GM18909 (cell line): ENCODE data around the gene AFF3.

Source experiments
- ATAC-seq: cut with Tn5 transposase; IDR thresholded peaks from one replicate; pipeline ENCODE4 v1.9.1; 2021; ENCODE audit warnings: mild to moderate bottlenecking; ENCODE audit not compliant: unreplicated experiment, poor library complexity

AFF3 gene

DNA sequence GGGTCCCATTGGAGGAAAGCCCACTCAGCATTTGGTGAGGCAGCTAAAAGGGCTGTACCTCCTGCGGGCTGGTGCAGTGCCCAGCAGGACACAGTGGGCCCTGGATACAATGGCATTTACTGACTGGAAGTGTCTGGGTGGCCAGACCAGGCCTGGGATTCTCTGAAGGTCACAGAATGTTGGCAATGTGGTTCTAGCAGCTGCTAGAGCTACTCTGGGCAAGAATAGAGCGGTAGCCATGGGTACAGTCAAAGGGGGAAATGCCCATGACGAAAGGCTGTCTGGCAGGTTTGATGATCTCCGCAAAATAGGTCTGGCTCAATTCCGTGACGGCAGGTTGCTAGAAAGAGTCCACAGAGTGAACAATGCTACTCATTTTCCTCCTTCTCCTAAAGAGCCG is 241.8 kb downstream of the AFF3 start:
- no peak for ATAC-seq

DNA sequence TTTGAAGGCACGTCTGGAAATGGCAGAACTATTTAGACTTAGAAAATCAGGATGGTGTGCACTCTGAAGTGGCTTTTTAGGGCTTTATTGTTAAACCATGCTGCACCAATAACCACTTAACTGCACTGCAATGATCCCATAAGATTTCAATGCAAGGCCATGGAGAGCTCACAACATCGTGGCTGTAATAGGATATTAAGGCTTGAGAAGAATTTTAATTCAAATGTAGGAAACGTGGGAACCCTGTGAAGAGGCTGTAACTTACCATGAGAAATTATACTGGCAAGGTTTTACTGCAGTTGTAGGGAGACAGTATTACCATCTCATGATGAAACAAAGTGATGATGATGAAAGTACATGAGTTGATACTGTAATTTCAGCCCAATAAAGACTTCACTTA is 242.5 kb downstream of the AFF3 start:
- no peak for ATAC-seq

DNA sequence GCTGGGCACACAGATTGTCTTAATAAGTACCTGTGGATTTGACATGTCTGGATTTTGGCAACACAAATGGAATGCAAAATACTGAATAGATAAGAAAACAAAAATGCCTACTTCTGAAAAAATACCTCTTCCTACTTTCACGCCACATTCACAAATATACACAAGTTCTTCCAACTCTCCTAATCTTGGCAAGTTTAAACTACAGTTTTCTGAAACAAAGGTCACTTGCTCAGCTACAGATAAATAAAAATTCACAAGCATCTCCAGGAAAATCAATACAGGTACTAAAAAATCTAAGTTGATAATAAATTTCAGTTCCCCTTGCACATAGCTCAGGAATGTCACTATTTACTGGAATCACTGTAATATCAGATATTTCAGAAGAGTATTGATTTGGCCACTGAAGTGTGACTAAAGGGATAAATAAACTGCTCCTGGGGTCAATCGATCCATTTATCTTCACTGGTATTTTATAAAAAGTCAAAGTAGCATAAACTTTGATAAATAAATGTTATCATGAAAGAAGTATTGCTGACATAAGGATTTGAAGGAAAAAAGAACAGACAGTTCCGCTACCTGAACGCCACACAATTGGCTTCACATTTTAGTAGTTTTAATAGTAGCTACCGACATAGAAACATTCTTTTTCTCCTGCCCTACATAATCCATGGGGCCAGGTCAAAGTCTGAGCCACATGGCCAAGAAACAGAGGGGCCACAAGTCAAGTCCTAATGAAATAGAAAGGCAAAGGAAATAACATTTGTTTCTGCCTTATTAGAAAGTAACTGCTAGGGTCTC is 243.1 kb downstream of the AFF3 start:
- no peak for ATAC-seq

- no peak for ATAC-seq
Observed at GRCh38 chr2:99898336-99899048, 243.9 kb downstream of the AFF3 start.

DNA sequence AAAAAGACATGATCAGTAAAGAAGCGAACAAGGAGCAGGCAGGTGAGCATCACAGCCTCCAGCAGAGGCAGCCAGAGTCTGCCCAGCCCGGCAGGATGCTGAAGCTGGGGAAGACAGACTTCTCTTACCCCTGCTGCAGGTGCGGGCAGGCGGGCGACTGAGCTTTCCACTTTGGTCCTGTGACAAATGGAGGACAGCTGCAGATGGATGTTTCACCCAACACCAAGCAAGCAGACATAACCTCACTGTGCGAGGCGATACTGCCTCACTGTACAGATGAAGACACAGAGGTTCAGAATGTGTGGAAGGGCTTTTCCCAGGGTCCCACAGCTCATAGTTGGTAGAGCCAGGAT is 251.0 kb downstream of the AFF3 start:
- ATAC-seq = no peak

DNA sequence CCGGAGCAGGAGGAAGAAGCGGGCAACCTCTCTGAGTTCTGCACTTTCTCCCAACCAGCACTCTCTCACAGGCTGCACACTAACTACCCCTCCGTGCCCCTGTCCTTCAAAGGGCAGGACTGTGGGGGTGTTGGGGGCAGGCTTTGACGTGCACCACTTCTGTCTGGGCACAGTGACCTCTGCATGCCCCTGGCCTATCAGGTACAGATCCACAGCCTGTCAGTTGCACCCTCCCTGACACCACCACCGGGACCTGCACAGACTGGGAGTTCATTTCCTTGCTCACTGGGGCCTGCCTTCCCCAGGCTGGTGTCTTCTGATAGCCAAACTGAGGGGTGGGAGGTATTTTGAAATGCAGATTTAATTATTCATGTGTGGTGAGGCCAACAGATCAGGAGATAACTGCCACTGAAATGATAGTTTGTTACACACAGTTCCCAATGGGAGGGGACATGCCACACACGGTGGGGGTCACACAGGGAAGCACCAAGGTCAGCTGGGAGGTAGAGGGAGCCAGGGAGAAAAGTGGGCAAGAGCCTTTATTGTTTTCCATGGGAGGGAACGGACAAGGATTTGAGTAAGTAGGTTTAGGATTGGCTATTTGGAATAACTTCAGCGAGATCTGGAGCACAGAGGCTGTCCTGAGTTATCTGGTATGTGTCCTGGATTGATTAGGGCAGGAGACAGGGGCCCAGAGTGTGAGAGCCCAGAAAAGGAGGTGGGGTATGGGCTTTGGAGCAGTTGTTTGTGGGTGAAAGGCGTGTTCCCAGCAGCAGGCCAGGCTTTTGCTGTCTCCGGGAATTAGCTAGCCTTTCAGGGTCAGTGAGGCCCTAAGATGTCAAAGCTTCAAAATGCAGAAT is 251.6 kb downstream of the AFF3 start:
- ATAC-seq = no peak

DNA sequence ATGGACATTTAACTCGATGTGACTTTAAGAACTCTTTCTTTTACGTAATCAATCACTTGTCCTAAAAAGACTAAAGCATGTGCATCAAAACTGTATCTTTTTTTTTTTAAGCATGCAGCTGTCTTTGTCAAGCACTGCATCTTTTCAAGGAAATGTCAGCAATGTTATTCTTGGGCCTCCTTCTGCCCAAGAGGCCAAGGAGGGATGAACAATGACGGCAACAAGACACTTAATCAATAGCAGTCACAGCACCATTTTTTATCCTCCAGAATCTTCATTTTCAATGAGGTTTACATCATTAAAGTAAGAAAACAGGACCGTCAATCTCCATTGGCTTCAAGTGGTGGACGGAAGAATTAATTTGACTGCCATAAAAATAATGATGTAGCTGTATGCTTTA is 253.8 kb downstream of the AFF3 start:
- ATAC-seq = no peak

GRCh38 chr2:99886418-99886817 is 256.0 kb downstream of the AFF3 start:
- no peak for ATAC-seq

GRCh38 chr2:99883358-99883757 is 259.0 kb downstream of the AFF3 start:
- no peak for ATAC-seq

DNA sequence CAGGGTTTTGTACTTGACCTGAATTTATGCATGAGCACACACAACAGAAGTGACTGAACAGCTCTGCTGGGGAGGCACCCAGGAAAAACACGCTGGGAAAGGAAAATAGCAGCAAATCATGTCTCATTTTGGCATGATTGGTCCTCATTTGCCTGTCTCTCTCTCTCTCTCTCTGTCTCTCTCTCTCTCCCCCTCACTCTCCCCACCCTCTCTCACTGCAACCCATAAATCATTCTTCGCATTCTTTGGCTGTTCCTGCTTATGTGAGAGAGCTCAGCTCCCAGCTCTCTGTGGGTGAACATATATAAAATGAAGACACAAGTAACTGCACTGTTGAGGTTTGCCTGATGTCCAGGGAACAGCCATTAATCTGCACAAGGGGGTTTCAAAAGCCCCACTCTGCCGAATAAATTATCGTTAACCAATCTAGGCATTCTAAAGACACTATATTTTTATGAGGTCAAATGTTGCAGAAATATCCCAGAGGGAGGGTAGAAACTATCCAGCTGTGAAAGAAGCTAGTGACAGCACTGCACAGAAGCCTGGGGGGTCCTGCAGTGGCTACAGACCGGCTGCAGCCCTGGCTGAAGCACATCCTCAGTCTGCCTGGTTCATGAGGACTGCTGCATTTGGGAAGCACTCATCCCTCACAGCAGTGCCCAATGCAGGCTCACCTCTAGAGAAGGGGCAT is 260.3 kb downstream of the AFF3 start:
- no peak for ATAC-seq

- no peak for ATAC-seq
Observed at GRCh38 chr2:99880964-99881294, 261.5 kb downstream of the AFF3 start.

- no peak for ATAC-seq
Observed at GRCh38 chr2:99880148-99880963, 262.0 kb downstream of the AFF3 start.

GRCh38 chr2:99879481-99879880 is 262.9 kb downstream of the AFF3 start:
- no peak for ATAC-seq

DNA sequence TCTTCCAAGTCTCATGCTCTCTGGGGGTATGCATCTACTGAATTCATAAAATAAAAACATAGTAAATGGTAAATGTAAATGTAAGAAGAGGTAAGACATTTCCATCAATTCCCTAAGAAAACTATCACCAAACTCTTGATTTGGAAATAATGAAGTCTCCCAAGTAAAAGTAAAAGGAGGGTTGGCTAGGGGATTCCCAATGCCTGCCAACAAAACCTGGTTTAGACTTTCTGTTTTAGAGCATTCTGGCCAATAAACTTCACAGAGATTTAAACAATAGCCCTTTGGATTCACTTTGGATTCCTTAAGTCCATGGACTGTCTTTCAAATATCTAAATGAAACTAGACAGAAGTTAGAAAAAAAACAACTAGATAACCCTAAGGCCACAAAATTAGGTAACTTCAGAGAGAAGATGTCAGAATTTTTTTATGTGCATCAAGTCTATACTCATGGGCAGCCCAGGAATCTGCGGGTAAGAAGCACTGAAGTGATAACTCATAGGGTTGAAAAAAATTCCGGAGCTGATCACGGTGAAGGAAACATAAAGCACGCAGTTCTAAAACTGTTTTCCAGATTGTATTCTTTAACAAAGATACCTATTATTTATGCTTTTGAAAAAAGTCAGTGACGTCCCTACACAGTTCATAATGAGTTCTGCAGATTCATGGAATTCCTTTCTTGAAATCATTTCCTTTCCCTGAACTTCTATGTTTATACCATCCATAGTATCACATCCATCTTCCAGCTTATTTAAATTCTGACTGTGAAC is 263.6 kb downstream of the AFF3 start:
- ATAC-seq = no peak

GRCh38 chr2:99877963-99878362 is 264.4 kb downstream of the AFF3 start:
- no peak for ATAC-seq

DNA sequence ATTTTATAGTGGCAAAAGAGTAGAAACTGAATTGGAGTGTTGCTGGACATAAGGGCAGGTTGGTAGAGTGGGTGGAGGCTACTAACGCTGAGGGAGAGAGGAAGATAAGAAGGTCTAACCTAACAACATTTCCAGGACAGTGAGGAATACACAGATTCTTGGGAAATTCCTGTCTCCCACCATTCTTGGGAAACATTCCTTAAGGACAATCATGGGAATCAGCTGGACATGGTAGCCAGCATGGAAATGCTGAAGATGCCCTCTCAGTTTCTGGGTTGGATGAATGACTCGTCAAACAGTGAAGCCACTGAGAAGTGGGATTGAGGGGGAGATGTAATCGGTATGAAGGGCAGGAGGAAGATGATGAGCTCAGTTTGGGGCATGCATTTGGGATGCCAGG is 265.4 kb downstream of the AFF3 start:
- no peak for ATAC-seq

DNA sequence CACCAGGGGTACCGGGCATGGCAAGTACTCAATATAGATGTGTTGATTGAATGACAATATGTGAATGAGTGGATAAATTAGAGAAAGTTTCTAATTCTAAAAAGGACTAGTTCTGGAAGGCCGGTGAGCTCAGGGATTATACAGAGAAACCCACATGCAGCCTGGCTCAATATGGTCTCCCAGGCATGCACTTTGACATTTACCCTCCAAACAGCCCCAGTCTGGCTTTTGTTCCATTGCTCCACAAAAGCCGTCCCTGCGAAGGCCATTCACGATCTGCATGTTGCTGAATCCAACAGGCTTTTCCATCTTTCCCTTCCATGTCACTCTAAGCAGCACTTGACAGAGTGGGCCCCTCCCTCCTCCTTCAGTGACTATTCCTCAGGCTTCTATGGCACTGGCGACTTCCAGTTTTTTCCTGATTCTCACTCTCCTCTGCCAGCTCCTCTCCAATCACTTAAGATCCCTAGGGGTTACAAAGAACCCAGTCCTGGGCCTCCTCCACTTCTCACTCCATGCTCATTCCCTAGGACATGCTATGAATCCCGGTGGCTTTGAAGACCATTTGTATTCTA is 266.7 kb downstream of the AFF3 start:
- no peak for ATAC-seq

GRCh38 chr2:99868260-99868659 is 274.1 kb downstream of the AFF3 start:
- no peak for ATAC-seq

- no peak for ATAC-seq
Observed at GRCh38 chr2:99867770-99868169, 274.6 kb downstream of the AFF3 start.
